ENCODE measurements around the gene SEPTIN10.

DNA sequence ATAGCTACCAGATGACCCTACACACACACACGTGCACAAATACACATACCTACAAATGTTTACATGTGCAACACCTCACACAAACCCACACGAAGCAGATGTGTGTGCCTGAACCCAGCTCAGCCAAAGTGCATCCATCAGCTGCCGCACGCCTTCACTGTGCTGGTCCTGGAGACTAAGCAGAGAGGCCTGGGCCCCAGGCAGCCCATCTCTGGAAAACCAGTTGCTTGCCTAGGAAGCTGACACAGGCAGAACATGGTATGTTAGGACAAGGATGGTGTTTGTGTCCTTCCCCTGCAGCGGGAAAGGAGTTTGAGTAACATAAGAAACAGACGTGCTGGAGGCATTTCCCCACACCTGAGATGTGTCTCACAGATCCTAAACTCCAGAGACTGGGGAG lies 86.7 kb downstream of the SEPTIN10 start:
- TF ChIP-seq, protein P1, sequence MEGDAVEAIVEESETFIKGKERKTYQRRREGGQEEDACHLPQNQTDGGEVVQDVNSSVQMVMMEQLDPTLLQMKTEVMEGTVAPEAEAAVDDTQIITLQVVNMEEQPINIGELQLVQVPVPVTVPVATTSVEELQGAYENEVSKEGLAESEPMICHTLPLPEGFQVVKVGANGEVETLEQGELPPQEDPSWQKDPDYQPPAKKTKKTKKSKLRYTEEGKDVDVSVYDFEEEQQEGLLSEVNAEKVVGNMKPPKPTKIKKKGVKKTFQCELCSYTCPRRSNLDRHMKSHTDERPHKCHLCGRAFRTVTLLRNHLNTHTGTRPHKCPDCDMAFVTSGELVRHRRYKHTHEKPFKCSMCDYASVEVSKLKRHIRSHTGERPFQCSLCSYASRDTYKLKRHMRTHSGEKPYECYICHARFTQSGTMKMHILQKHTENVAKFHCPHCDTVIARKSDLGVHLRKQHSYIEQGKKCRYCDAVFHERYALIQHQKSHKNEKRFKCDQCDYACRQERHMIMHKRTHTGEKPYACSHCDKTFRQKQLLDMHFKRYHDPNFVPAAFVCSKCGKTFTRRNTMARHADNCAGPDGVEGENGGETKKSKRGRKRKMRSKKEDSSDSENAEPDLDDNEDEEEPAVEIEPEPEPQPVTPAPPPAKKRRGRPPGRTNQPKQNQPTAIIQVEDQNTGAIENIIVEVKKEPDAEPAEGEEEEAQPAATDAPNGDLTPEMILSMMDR (IDR thresholded peaks at IDR 0.05), result no peak
- TF ChIP-seq POLR2AphosphoS5 (IDR thresholded peaks at IDR 0.05; ENCODE audit: low read depth, low read length), result no peak
- TF ChIP-seq, protein P2, sequence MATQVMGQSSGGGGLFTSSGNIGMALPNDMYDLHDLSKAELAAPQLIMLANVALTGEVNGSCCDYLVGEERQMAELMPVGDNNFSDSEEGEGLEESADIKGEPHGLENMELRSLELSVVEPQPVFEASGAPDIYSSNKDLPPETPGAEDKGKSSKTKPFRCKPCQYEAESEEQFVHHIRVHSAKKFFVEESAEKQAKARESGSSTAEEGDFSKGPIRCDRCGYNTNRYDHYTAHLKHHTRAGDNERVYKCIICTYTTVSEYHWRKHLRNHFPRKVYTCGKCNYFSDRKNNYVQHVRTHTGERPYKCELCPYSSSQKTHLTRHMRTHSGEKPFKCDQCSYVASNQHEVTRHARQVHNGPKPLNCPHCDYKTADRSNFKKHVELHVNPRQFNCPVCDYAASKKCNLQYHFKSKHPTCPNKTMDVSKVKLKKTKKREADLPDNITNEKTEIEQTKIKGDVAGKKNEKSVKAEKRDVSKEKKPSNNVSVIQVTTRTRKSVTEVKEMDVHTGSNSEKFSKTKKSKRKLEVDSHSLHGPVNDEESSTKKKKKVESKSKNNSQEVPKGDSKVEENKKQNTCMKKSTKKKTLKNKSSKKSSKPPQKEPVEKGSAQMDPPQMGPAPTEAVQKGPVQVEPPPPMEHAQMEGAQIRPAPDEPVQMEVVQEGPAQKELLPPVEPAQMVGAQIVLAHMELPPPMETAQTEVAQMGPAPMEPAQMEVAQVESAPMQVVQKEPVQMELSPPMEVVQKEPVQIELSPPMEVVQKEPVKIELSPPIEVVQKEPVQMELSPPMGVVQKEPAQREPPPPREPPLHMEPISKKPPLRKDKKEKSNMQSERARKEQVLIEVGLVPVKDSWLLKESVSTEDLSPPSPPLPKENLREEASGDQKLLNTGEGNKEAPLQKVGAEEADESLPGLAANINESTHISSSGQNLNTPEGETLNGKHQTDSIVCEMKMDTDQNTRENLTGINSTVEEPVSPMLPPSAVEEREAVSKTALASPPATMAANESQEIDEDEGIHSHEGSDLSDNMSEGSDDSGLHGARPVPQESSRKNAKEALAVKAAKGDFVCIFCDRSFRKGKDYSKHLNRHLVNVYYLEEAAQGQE (IDR thresholded peaks at IDR 0.05; ENCODE audit: insufficient read depth in 1 of 2, low read depth in 2 of 2, low read length in 1 of 2), result no peak
- TF ChIP-seq TCF7L2 (IDR thresholded peaks at IDR 0.05; ENCODE audit: low read depth, low read length), result no peak
